ENCODE results near the gene BRPF3. TPM values are rescaled to one million over a fixed set of nuclear protein-coding genes. Genes with fewer than 3 reads are reported as not detected.
A peak's percentile ranks its signal among the peaks of the same experiment; 100 is the strongest.

Gene BRPF3
- total and polyA plus RNA-seq, 2 of the 13 experiments (the other 11 are each of a cell fraction or from before 2014, with no cell fraction given): 12.3 to 22.9 TPM

DNA sequence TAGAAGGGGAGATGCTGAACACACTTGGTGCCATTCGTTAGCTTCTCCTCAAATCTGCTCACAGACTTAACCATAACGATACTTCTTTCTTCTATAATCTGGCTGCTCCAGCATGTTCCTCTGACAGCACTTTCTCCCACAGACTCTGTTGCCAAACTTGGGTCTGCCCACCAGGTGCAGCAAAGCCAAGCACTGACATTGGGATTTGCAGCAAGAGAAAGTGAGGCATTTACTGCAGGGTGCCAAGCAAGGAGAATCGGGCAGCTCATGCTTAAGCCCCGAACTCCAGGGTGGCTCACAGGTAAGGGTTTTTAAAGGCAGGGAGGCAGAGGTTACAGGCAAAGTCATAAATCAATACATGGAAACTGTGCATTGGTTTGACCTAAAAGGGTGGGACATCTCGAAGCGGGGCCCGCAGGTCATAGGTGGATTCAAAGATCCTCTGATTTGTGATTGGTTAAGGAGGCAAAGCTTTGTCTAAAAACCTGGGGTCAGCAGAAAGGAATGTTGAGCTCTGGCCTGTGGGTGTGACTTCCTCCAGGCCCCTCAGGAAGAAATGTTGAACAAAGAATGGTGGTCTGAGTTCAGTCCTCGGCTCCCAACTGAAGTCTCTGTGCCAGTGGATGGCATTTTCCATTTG is 48.2 kb downstream of the BRPF3 start (continued):
- TF ChIP-seq, protein P1, sequence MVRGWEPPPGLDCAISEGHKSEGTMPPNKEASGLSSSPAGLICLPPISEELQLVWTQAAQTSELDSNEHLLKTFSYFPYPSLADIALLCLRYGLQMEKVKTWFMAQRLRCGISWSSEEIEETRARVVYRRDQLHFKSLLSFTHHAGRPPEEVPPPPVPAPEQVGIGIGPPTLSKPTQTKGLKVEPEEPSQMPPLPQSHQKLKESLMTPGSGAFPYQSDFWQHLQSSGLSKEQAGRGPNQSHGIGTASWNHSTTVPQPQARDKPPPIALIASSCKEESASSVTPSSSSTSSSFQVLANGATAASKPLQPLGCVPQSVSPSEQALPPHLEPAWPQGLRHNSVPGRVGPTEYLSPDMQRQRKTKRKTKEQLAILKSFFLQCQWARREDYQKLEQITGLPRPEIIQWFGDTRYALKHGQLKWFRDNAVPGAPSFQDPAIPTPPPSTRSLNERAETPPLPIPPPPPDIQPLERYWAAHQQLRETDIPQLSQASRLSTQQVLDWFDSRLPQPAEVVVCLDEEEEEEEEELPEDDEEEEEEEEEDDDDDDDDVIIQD (CRISPR knock-in tag; IDR thresholded peaks at IDR 0.05; ENCODE audit: low read depth): peak; percentile 37; the same call in 1 of the 2 replicates
- peak; percentile 100 for TF ChIP-seq HOXA9 (CRISPR knock-in tag; IDR thresholded peaks at IDR 0.05; ENCODE audit: borderline replicate concordance)
- TF ChIP-seq PHF21A (CRISPR knock-in tag; IDR thresholded peaks at IDR 0.05): peak; percentile 31; the same call in 1 of the 2 replicates
- no peak for TF ChIP-seq ZNF629 (CRISPR knock-in tag; conservative IDR thresholded peaks at IDR 0.05)
- no peak for TF ChIP-seq ZNF143 (CRISPR knock-in tag; IDR thresholded peaks at IDR 0.05)
- TF ChIP-seq, protein P2, sequence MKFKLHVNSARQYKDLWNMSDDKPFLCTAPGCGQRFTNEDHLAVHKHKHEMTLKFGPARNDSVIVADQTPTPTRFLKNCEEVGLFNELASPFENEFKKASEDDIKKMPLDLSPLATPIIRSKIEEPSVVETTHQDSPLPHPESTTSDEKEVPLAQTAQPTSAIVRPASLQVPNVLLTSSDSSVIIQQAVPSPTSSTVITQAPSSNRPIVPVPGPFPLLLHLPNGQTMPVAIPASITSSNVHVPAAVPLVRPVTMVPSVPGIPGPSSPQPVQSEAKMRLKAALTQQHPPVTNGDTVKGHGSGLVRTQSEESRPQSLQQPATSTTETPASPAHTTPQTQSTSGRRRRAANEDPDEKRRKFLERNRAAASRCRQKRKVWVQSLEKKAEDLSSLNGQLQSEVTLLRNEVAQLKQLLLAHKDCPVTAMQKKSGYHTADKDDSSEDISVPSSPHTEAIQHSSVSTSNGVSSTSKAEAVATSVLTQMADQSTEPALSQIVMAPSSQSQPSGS (CRISPR knock-in tag; IDR thresholded peaks at IDR 0.05): no peak
- TF ChIP-seq, protein P3, sequence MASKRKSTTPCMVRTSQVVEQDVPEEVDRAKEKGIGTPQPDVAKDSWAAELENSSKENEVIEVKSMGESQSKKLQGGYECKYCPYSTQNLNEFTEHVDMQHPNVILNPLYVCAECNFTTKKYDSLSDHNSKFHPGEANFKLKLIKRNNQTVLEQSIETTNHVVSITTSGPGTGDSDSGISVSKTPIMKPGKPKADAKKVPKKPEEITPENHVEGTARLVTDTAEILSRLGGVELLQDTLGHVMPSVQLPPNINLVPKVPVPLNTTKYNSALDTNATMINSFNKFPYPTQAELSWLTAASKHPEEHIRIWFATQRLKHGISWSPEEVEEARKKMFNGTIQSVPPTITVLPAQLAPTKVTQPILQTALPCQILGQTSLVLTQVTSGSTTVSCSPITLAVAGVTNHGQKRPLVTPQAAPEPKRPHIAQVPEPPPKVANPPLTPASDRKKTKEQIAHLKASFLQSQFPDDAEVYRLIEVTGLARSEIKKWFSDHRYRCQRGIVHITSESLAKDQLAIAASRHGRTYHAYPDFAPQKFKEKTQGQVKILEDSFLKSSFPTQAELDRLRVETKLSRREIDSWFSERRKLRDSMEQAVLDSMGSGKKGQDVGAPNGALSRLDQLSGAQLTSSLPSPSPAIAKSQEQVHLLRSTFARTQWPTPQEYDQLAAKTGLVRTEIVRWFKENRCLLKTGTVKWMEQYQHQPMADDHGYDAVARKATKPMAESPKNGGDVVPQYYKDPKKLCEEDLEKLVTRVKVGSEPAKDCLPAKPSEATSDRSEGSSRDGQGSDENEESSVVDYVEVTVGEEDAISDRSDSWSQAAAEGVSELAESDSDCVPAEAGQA (IDR thresholded peaks at IDR 0.05; ENCODE audit: low read depth): no peak
- TF ChIP-seq, protein P3 (CRISPR knock-in tag; IDR thresholded peaks at IDR 0.05; ENCODE audit: borderline replicate concordance): no peak
- TF ChIP-seq YY1 (IDR thresholded peaks at IDR 0.05; ENCODE audit: insufficient read depth, insufficient replicate concordance, low read depth, low read length): no peak
- TF ChIP-seq SOX13 (IDR thresholded peaks at IDR 0.05): no peak
- 0 out of 4 replicates have a peak, but pooled peaks of 1 of the 2 experiments have one; percentile 22 for TF ChIP-seq SOX13 (CRISPR knock-in tag; conservative IDR thresholded peaks at IDR 0.05 in 1 of 2, IDR thresholded peaks at IDR 0.05 in 1 of 2)
- peak; percentile 94 for TF ChIP-seq NFYB (CRISPR knock-in tag; IDR thresholded peaks at IDR 0.05)
- TF ChIP-seq, protein P4, sequence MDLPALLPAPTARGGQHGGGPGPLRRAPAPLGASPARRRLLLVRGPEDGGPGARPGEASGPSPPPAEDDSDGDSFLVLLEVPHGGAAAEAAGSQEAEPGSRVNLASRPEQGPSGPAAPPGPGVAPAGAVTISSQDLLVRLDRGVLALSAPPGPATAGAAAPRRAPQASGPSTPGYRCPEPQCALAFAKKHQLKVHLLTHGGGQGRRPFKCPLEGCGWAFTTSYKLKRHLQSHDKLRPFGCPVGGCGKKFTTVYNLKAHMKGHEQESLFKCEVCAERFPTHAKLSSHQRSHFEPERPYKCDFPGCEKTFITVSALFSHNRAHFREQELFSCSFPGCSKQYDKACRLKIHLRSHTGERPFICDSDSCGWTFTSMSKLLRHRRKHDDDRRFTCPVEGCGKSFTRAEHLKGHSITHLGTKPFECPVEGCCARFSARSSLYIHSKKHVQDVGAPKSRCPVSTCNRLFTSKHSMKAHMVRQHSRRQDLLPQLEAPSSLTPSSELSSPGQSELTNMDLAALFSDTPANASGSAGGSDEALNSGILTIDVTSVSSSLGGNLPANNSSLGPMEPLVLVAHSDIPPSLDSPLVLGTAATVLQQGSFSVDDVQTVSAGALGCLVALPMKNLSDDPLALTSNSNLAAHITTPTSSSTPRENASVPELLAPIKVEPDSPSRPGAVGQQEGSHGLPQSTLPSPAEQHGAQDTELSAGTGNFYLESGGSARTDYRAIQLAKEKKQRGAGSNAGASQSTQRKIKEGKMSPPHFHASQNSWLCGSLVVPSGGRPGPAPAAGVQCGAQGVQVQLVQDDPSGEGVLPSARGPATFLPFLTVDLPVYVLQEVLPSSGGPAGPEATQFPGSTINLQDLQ (CRISPR knock-in tag; IDR thresholded peaks at IDR 0.05): no peak
- 0 out of 2 replicates have a peak, but pooled peaks have one; percentile 13 for TF ChIP-seq ARNT2 (CRISPR knock-in tag; IDR thresholded peaks at IDR 0.05; ENCODE audit: low read depth)
- no peak for TF ChIP-seq ZNF567 (CRISPR knock-in tag; IDR thresholded peaks at IDR 0.05; ENCODE audit: borderline replicate concordance)
- TF ChIP-seq MAFF (IDR thresholded peaks at IDR 0.05; ENCODE audit: low read depth, low read length): peak; percentile 35; the same call in 1 of the 2 replicates
- no peak for TF ChIP-seq ZNF350 (CRISPR knock-in tag; IDR thresholded peaks at IDR 0.05; ENCODE audit: borderline replicate concordance, low read depth)

All from HepG2 (cell line).